HG02943 (cell line): ENCODE measurements around the gene SNX9.
"Not testable (repeated sequence)": the region's sequence is repeated elsewhere in the genome, so short reads cannot be mapped to it uniquely, and the experiment has no call there.

Experiments
- ATAC-seq: cut with Tn5 transposase; IDR thresholded peaks from one replicate; pipeline ENCODE4 v1.9.1; 2021; ENCODE audit warnings: mild to moderate bottlenecking, low read depth, moderate library complexity; ENCODE audit not compliant: unreplicated experiment

SNX9 gene

DNA sequence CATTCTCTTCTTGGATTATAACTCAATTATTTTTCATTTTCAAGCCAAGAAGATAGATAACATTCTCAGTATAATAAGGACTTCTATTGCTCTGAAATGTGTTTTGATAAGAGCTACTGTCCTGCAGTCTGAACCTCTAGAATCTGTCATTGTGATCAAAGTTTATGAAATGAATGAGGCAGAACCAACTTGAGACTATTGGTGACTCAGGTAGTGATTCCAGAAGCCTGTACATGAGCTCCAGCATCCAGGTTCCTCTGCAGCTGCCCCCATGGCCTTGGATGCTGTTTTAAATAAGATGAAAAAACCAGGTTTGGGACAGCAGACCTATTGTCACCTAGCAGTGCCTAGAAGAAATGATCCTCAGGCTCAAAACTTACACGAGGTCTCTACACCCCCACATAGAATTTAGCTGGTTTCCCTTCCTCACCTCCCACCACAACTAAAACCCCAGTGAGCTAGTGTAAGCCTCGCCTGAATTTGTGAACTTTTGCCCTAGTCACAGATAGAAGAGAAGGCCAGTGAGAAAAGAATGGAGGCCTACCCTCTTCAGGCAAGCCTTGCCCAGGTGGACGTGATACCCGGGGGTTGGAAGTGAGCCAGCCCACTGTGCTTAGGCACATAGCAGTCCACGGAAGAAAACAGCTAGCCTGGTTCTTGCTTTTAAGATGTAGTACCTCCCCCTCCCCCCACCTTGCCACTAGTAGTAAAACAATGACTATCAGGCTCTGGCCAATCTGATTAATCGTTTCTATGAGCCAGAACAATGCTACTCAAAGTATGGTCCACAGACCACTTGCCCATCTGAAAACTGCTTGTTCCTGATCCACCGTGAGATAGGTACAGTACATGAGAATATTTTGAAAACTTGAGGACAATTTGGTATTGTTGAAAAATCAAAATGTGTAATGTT, 85.6 kb downstream of the SNX9 start:
- no peak for ATAC-seq

DNA sequence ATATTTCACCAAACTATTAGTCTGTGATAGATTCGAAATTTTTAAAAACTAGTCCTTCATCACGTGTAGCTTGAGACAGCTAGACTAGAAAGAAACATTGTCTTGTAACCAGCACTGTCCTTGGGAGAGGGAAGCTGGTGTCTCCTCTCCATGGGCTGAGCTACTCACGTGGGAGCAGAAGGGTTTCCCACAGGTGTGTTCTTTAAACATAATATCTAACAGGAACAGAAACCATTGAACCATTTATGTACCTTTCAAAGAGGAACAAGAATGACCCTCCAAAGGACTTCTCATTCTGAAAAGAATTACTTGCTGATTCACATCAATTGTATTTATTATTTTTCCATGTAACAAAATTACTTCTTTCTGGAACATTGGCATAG, 86.2 kb downstream of the SNX9 start:
- ATAC-seq: no peak

DNA sequence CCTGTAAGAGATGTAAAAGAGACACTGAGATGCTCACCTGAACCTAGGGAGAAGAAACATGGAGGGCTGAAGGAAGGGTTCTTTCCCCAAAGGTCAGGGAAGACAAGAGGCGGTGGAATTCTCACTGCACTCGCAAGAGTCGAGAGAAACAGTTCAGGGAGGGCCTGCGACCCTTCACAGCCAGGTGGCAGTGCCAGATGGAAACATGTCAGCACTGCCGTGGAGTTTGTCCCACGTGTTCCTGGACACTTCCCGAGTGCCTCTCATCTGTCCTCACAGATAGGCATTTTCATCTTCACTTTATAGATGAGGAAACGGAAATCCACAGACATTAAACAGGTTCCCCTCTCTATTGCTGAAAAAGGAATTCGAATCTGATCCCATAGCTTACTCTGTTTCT, 88.2 kb downstream of the SNX9 start:
- no peak for ATAC-seq

DNA sequence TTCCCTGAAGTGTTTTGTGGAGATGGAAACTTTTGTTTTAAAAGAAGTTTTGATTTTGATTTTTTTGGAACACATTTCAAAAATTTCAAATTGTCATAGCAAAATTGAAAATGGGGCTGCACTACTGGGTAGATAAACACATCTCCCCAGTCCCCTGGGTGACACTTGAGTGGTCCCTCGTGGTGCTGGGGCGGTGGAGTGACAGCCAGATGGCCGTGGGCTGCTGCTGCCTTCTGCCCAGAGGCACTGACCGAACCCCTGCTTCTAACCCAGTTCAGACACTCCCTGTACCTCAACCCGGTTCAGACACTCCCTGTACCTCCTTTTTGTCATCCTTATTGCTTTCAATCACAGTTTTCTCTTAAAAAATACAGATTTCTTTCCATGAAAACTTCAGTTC, 88.7 kb downstream of the SNX9 start:
- no peak for ATAC-seq

DNA sequence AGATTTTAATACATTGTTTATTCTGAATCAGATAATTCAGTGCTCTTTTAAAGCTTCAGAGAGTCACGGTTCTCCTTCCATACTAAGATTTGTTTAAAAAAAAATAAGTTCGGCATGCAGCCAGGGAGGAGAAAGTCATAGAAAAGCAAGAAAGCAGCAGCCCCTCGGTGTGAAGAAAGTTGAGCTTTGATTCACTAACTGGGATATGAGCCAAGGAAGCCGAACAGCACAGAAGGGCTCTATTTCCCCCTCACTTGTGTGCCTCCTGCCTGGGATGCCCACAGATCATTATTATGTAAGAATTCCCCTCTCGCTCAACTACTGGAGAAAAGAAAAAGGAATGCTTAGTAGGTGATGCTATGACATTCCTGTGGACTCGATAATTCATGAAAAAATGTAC, 89.3 kb downstream of the SNX9 start:
- no peak for ATAC-seq

DNA sequence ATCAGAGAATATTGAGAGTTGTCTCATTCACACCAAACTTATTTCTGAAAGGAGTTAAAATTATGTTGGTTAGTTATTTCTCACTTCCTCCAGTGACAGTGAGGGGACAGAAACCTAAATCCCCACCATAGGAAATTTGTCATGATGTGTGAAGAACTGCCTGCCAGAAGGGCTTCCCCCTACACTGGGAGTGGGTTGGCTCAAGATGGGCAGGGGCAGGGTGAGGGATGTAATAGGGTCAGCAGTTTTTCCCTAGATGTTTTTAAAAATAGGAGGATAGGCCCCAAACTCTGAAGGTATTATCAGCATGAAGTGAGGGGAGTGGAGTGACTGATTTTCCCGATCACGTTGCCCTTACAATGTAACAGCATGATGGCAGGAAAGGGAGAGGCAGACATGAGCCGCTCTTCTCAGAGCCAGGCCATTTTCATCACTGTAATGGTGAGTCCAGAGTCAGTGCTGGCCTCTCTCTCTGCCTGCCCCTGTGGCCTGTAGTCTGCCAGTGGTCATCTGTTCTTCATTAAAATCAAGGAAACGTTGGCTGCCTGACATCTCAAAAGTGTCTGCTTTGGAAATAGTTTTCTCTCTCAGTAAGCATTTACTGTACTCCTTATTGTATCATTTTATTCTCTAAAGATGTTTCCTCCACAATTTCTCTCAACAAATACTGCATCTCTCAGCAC, 98.8 kb downstream of the SNX9 start:
- no peak for ATAC-seq

DNA sequence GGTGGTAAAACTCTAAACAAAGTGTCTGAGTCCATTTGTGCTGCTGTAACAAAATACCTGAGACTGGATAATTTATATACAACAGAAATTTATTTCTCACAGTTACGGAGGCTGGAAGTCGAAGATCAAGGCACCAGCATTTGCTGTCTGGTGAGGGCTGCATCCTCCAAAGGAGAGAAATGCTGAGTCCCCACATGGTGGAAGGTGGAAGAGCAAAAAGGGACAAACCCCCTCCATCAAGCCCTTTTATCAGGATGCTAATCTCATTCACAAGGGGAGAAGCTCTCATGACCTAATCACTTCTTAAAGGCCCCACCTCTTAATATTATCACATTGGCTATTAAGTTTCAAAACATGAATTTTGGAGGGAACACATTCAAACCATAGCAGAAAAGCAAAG, 102.7 kb downstream of the SNX9 start:
- no peak for ATAC-seq

DNA sequence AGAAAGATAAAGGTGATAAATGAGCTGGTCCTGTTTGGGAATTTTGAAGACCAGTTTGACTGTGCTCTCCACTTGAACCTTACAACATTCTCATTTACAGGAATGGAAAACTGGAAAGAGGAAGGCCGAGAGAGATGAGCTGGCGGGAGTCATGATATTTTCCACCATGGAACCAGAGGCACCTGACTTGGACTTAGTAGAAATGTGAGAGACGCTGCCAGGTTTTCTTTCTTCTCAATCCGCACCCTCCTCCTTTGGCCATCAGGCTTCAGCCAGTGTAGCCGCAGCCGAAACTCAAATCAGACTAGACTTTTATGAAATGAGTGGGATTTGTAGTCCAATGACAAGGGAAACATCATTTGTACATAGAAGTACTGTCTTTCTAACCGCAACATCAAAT, 104.0 kb downstream of the SNX9 start:
- ATAC-seq: no peak

DNA sequence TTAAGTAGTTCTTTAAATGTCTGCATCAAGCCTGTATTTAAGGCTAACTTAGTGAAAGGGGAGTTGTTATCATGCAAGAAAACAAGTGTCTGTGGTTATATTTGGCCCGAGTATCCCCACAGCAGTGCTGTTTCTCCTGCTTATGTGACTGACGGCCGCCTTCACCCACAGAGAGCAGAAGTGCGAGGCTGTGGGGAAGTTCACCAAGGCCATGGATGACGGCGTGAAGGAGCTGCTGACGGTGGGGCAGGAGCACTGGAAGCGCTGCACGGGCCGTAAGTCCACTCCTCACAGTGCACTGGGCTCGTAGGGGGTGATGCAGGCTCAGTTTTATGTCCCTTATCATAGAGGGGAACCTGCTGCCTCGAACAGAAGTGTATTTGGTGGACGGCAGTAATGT, 105.4 kb downstream of the SNX9 start:
- ATAC-seq: no peak

DNA sequence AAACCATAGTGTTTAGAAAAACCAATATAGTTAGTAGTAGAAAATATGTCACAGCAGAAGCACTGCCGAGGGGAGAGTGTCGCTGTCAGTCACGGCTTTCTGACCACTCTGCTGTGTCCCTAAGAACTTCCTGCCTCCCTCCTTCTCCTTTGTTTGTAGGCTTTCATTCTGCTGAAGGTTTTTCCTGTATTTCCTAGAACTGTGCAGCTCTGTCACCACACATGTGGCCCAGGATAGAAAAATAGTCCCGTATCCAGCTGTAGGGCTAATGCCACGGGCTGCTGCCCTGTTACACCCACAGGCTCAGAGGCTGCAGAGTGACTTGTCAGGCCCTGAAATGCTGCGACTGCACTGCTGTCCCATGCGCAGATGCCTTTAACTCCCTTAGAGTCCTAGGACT, 106.0 kb downstream of the SNX9 start:
- ATAC-seq: no peak

DNA sequence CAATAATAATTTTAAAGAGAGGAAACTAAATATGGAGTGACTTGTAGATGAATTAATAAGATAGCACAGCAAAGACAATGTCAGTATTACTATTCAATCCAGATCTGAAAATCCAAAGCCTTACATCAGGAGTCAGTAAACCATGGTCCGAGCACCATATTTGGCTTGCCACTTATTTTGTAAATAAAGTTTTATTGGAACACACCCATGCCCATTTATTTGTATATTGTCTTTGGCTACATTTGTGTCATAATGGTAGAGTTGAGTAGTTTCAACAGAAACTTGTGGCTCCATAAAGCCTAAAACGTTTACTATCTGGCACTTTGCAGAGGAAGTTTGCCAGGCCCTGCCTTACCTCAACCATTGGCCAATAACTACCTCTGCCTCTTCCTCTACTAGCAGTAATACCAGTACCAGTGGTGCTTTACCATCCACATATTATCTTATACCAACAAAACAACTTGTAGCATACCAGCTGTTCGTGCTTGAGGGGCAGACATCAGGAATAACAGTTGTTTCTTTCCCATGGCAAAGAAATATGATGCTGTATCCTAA, 106.8 kb downstream of the SNX9 start:
- no peak for ATAC-seq

DNA sequence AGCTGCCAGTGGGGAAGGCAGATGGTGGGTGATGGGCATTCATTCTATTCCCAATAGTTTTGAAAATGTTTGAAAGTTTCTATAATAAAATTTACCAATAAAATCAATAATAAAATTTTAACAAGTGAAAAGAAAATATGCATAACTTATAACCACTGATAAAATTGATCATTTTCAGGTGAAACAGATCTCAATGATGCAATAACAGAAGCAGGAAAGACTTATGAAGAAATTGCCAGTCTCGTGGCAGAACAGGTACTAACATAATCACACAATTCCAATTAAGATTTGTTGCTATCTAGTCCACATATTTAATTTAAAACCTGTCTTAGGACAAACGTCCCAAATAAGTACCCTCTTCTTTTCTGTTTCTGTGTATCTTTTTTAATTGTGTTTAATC, 112.7 kb downstream of the SNX9 start:
- ATAC-seq: no peak

DNA sequence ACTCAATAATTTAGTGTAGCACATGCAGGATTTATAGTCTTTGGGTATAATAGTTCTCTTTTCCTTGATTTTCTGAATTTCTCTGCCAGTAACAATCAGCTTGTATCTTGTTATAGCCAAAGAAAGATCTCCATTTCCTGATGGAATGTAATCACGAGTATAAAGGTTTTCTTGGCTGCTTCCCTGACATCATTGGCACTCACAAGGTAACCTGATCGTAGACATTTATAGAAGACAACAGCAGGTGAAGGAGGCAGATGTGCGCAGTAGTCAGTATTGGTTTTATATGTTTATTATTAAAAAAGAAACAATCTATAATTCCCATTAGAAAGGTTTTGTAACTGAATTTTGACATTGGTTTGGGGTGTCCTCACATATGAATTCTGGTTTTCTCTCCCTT, 114.3 kb downstream of the SNX9 start:
- ATAC-seq: no peak

DNA sequence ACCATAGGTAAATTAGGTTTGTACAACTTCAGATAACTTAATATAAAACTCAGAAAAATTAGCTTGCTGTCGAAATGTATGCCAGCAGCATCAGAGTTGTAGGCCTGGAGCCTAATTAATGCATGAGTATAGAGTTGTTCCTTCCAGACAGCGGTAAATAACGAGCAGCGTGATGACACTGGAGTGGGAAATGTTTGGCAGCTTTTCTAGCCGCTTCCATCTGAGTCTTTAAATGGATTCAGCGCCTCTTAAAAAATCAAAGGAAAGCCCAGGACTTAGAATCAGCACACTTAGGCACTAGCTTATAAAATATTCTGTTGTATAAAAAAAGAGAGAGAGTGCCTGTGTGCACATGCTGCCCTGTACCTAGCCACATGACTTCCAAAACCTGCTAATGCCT, 114.9 kb downstream of the SNX9 start:
- ATAC-seq: no peak

DNA sequence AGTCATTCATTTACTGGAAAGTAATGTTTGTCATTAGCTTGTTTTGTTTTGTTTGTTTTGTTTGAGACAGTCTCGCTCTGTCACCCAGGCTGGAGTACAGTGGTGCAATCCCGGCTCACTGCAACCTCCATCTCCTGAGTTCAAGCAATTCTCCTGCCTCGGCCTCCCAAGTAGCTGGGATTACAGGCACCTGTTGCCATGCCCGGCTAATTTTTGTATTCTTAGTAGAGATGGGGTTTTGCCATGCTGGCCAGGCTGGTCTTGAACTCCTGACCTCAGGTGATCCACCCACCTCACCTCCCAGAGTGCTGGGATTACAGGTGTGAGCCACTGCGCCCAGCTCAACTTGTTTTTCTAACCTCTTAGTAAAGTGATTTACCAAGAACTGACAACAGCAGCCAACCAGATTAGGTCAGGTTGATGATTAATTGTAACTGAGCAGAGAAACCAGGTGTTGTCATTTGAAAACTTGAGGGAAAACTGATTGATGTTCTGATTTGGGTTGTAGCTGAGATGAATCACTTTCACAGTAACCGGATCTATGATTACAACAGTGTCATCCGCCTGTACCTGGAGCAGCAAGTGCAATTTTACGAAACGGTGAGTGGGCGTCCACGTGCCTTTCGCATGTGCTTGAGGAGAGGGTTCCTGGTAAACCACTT, 117.5 kb downstream of the SNX9 start:
- not testable (repeated sequence) for ATAC-seq

DNA sequence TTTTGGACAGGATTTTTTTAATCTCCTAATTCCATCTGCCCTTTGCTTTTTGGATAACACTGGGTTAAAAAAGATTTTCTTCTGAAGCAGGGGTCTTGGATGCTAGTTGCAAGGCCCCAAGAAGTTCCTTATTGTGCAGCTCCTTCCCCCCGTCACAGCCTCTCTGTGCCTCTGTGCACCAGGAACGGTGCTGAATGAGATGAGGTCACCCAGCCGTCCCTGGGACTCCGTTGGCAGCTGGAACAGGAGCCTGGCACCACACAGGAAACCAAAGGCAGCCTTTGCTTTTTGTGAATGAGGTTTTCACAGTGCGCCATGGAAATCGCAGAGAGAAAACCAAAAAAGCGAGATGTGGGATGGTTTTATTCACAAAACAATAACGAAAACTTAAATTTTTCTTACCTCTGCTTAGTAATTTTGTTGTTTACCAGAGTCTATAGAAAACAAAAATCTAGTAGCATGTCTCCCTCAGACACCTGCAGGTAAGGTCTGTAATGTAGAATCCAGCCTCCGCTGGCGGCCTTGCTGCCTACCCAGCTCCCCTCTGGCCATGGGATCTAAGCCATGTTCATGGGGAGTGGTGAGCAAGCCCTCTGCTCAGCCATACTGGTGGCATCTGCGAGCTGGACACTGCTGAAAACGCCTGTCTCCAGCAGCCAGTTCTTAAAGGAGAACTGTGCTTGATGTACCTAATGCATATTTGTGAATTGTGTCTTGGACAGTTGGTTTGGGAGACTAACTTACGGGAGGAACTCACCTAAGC, 118.2 kb downstream of the SNX9 start:
- ATAC-seq: no peak

DNA sequence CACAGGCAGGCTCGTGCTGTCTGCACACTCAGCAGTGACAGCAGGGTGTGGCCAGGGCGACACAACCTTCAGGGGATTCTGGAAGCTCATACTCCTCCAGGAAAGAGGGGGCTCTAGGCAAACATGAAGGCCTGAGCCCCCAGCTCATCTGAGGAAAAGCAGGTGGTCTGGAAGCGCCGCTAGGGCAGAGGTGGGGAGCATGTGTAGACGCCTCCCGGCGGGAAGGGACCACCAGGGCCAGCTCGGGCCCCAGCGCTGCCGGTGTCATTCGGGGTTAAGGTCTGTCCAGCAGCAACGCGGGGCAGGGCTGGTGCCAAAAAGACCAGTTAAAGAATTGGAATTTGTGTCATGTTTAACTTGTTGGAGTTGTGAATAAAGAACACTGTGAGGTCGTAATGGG, 119.3 kb downstream of the SNX9 start:
- ATAC-seq: no peak

DNA sequence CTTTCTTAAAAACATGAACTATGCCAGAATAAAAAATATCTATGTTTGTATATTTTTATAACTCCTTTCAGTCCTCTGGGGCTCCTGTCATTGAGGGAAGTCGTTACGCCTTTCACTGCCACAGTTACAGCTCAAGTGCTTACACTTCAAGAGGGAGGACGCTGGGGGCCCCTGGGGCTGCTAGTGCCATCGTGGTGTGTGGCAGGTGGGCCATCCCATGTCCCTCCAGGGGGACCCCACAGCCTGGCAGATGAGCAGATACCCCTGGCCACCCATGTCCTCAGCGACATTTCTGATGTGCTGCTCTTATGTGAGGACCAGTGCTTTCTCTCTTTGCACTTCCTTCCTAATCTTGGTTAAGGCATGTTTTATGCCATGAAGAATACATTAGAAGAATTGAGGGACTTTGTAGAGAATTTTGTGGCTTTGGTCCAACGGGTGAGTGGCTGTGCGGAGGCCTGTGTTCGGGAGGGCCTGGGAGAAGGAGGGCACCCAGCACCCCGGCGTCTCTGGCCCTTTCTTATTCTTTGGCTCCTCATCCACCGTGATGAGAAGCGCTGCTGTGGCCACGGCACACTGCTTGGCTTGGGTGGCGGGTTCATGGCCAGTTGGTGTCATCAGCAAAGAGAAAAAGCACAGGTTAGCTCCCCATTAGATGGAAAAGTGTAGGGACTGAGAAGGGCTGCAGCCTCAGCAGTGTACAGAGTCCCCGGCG, 120.4 kb downstream of the SNX9 start:
- no peak for ATAC-seq

DNA sequence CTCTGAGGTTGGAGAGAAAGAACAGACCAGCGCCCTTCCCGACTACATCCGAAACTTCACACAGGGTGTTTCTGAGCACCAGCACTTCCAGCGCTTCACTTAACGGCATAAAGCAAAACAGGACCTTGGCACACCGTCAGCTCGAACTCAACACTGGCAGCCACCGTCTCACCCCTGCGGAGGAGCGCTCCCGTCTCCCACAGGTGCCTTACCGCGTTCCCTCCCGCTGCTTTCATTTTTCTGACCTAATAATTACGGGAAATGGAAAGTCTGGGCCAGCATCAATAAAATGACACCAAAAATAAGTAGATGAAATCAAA, 120.9 kb downstream of the SNX9 start:
- no peak for ATAC-seq
